Cardiac muscle cell (in vitro differentiated cells and primary cell): ENCODE data around the gene MDH2. TPM values are rescaled to one million over a fixed set of nuclear protein-coding genes. Genes with fewer than 3 reads are reported as not detected.
"Not testable (repeated sequence)": the region's sequence is repeated elsewhere in the genome, so short reads cannot be mapped to it uniquely, and the experiment has no call there.

ENCODE experiments used
- DNase-seq, 2 donors: peaks; one replicate each; pipeline versions ENCODE4 v3.0.0 to v3.0.0-alpha.2; 2010 to 2017; ENCODE audit warnings: low read depth in 1 of 2, low spot score in 1 of 2
- H3K27ac ChIP-seq: fragments of 200-600 bp; sonication (generic); 2 replicates; pipeline ENCODE4 v1.5.1; 2016
- H3K27me3 ChIP-seq: fragments of 200-600 bp; sonication (generic); 2 replicates; pipeline ENCODE4 v1.6.0; 2016; ENCODE audit warnings: control low read depth
- H3K36me3 ChIP-seq: fragments of 200-600 bp; sonication (generic); 2 replicates; pipeline ENCODE4 v1.5.1; 2016; ENCODE audit warnings: control low read depth
- H3K4me1 ChIP-seq: fragments of 200-600 bp; sonication (generic); 2 replicates; pipeline ENCODE4 v1.8.1; 2017; ENCODE audit warnings: low read depth, mild to moderate bottlenecking, mixed run types
- H3K4me3 ChIP-seq: fragments of 200-600 bp; sonication (generic); 2 replicates; pipeline ENCODE4 v1.5.1; 2016; ENCODE audit warnings: mild to moderate bottlenecking
- H3K9me3 ChIP-seq: fragments of 200-600 bp; sonication (generic); 2 replicates; pipeline ENCODE4 v1.5.1; 2017; ENCODE audit warnings: low read depth, mild to moderate bottlenecking, control low read depth
- CTCF ChIP-seq: IDR thresholded peaks from 2 replicates; pipeline ENCODE4 v1.5.1; 2012; ENCODE audit warnings: low read depth, mild to moderate bottlenecking, low read length
- polyA plus RNA-seq: library from polyadenylated mRNA; unstranded; fragments of >200 nt; fragmentation: Nextera tagmentation; extraction: Ambion mirVana; gene quantifications from 2 replicates; pipeline ENCODE4 v1.2.1, GENCODE V29; 2016
- total RNA-seq: library from RNA; depleted of rRNA; stranded (reverse); fragments of >200 nt; gene quantifications from 2 replicates; pipeline ENCODE4 v1.2.3, GENCODE V29; 2016

The MDH2 gene
- total and polyA plus RNA-seq, 2 experiments from 2014 or later = 242 to 632 TPM

- Histone ChIP-seq H3K4me3 (no peak overlapping the region), H3K36me3 (peaks cover 8% of the 10 kb centered on the region), H3K4me1 (peaks cover 8% of the 10 kb centered on the region), H3K9me3 (no peaks in the 10 kb centered on the region), H3K27ac (no peak overlapping the region), H3K27me3 (no peaks in the 10 kb centered on the region)
- DNase-seq = no peak
- TF ChIP-seq CTCF = no peak
Measured at GRCh38 chr7:76008156-76008687, 39.7 kb upstream of the MDH2 start.

DNA sequence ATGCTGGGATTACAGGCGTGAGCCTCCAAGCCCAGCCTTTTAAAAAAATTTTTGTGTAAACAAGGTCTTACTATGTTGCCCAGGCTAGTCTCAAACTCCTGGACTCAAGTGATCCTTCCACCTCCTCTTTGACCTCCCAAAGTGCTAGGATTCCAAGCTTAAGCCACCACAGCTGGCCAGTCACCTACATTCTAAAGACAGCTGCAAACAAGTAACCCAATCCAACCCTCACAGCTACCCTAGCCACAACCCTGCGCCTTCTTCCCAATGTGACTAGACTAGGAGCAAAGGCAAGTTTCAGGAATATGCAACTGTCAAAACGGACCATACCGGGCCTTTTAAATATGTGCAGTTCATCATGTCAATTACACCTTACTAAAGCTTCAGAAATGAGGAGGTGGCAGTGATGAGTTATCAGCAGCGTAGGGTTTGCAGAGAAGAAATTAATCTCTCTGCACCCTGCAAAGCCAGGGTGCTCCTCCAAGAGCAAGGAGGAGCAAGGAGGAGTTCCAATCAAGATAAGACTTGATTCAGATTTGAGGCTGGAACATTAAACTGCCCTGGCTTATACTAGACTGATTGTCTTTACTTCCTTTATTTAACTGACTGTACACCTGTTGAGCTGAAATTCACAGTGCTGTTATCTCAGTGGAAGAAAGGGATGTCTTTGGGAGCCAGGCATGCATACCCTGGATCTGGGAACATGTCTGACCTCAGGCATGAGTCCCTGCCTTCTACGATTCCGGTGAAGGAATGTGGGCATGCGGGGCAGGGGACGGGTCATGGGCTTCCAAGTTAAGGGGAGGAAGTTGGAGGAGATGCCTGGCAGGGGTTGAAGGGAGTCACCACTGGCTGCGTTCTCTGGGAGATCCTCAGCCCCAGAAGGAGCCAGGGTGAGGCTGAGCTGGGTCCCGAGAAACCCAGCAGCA is 38.0 kb upstream of the MDH2 start:
- Histone ChIP-seq H3K36me3 (no peaks in the 10 kb centered on the region), H3K9me3 (no peaks in the 10 kb centered on the region), H3K27ac (no peak overlapping the region), H3K4me3 (no peak overlapping the region), H3K4me1 (peaks cover 8% of the 10 kb centered on the region), H3K27me3 (no peaks in the 10 kb centered on the region)
- TF ChIP-seq CTCF = no peak
- DNase-seq = no peak

DNA sequence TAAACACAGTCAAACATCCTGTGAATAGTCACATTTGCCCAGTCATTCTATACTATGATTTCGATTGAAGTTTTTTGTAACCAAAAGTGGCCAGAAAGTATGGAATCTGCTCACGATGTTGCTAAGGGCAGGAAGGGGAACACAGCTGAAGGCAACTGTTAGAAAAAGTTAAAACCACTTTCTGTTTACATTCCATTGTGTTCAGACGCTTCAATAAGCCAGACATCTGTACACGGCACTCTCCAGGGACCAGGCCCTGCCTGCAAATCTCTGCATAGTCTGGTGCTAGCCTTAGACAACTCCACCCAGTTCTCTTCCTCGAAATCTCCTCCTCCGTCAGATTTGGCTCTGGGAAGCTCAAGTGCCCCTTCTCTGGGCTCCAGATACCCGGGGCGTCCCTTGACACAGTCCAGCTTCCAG is 36.5 kb upstream of the MDH2 start:
- TF ChIP-seq CTCF = no peak

DNA sequence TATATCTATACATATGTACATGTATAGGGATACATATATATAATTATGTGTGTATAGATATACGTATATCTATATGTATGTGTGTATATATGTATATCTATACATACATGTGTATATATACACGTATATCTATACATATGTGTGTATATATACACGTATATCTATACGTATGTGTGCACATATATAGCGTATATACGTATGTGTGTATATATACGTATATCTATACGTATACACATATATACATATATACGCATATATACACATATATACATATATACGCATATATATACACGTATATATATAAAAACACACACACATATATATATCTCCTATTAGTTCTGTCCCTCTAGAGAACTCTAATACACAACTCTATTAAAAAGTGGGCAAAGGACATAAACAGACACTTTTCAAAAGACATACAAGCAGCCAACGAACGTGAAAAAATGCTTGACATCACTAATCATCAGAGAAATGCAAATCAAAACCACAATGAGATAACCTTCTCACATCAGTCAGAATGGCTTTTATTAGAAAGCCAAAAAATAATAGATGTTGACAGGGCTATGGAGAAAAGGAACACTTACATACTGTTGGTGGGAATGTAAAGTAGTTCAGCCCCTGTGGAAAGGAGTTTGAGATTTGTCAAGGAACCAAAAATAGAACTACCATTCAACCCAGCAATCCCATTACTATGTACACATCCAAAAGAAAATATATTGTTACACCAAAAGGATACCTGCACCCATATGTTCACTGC is 31.5 kb upstream of the MDH2 start:
- H3K4me3 ChIP-seq = no peak overlapping the region
- H3K27me3 ChIP-seq = no peaks in the 10 kb centered on the region
- TF ChIP-seq CTCF = no peak
- DNase-seq = peak; percentile 19 to 76
- no peaks in the 10 kb centered on the region for H3K9me3 ChIP-seq
- H3K27ac ChIP-seq = peak overlapping the region; percentile 67
- no peaks in the 10 kb centered on the region for H3K36me3 ChIP-seq
- peaks cover 12% of the 10 kb centered on the region for H3K4me1 ChIP-seq

More for the DNA sequence above, 36.5 kb upstream of the MDH2 start:
- Histone ChIP-seq H3K4me1 (peaks cover 9% of the 10 kb centered on the region), H3K27me3 (no peaks in the 10 kb centered on the region), H3K36me3 (no peaks in the 10 kb centered on the region), H3K9me3 (no peaks in the 10 kb centered on the region), H3K27ac (peak overlapping the region; percentile 91), H3K4me3 (no peak overlapping the region)
- peak; percentile 79 to 81 for DNase-seq

- H3K4me3 ChIP-seq, H3K27me3 ChIP-seq, H3K4me1 ChIP-seq, H3K9me3 ChIP-seq, H3K36me3 ChIP-seq, H3K27ac ChIP-seq, DNase-seq: not testable (repeated sequence)
Measured at GRCh38 chr7:76018520-76018919, 29.4 kb upstream of the MDH2 start.
